Right lobe of liver (tissue), 6 donors: ENCODE results near the gene ZDHHC14. TPM values are rescaled to one million over a fixed set of nuclear protein-coding genes. Genes with fewer than 3 reads are reported as not detected.

ENCODE experiments used
- ATAC-seq, 4 donors: fragments of 200-7000 bp; cut with Tn5 transposase; one replicate each; pipeline ENCODE4 v1.9.1; 2020; ENCODE audit warnings: mild to moderate bottlenecking in 4 of 4, moderate library complexity in 4 of 4
- DNase-seq, 3 donors: peaks; one replicate each; pipeline ENCODE4 v3.0.0-alpha.2; 2020
- H3K27ac ChIP-seq, 3 donors: fragments of 200-600 bp; one replicate each; pipeline ENCODE4 v1.8.0; 2022
- H3K27me3 ChIP-seq, 2 donors: fragments of 200-600 bp; one replicate each; pipeline ENCODE4 v1.8.0; 2022
- H3K36me3 ChIP-seq, 4 donors: fragments of 200-600 bp; sonication (generic) in 1 of 4; one replicate each; pipeline versions ENCODE4 v1.5.1 to v1.8.0; 2017 to 2022; ENCODE audit warnings: control low read depth in 1 of 4
- H3K4me1 ChIP-seq, 4 donors: fragments of 200-600 bp; sonication (generic) in 1 of 4; one replicate each; pipeline versions ENCODE4 v1.5.1 to v1.8.0; 2017 to 2022; ENCODE audit warnings: control low read depth in 1 of 4
- H3K4me3 ChIP-seq, 3 donors: fragments of 200-600 bp; one replicate each; pipeline ENCODE4 v1.8.0; 2022
- H3K9me3 ChIP-seq, 4 donors: fragments of 200-600 bp; sonication (generic) in 1 of 4; one replicate each; pipeline versions ENCODE4 v1.5.1 to v1.8.0; 2017 to 2022; ENCODE audit warnings: control low read depth in 1 of 4
- CTCF ChIP-seq, 4 donors: fragments of 200-600 bp in 3 of 4; fragments of 450-650 bp in 1 of 4; IDR thresholded peaks; one replicate each; pipeline versions ENCODE4 v1.5.1 to v1.8.0; 2016 to 2022; ENCODE audit warnings: antibody characterized with exemption in 4 of 4, mild to moderate bottlenecking in 2 of 4
- POLR2A ChIP-seq: fragments of 450-650 bp; IDR thresholded peaks from one replicate; pipeline ENCODE4 v1.6.1; 2017; ENCODE audit warnings: antibody characterized with exemption, mild to moderate bottlenecking
- WGBS: methylation state at CpG from one replicate; pipeline ENCODE4 v1.1.6; 2018; ENCODE audit warnings: low coverage, low lambda C conversion rate; ENCODE audit not compliant: insufficient coverage; ENCODE audit errors: missing lambda C conversion rate; 5-methylcytosine and 5-hydroxymethylcytosine counted together
- intact Hi-C, 2 donors: fragments of 100-400 bp; cut with DNase I; formaldehyde crosslinking; loops; one replicate each; pipeline versions ENCODE4 v1.11.2 to v1.14.1; 2022
- total RNA-seq, 6 experiments: library from RNA; depleted of rRNA in 2 of 6; stranded (reverse); fragments of >200 nt in 2 of 6; fragmentation: NEBNext Ultra II Directional in 3 of 6; extraction: Animal tissue kit (Norgen Biotek cat#: 25700) in 3 of 6; gene quantifications; one replicate each; pipeline versions ENCODE4 v1.1.0 to v1.2.4, GENCODE V29; 2016 to 2023
- donor health status: DM: no; HTN: yes; CAD: no.
- donor health status: DM: no; HTN: no; CAD: no.
- donor health status: DM: no; HTN: no; CAD: no.
- donor health status: DM: no; HTN: yes; CAD: no.
- donor health status: DM: no; HTN: yes; CAD: no.

The ZDHHC14 gene
- total RNA-seq, 6 experiments from 2014 or later: 7.3 to 13.0 (median 10.3) TPM

DNA sequence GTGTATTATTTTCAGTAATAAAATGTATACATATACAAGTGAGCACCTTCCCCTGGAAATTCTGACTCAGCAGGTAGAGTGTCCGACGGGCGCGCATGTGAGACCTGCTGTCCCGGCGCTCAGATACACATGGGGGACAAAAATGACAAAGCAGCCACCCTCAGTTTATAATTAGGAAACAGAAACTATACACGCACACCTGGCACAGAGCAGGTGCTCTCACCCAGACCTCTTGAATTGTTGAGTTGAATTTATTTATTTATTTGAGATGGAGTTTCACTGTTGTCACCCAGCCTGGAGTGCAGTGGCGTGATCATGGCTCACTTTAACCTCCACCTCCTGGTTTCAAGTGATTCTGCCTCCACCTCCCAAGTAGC is 180.4 kb downstream of the ZDHHC14 start:
- DNase-seq: no peak
- no peak overlapping the region for H3K4me3 ChIP-seq
- no peaks in the 10 kb centered on the region for H3K9me3 ChIP-seq
- intact Hi-C loops: no loop called here
- peaks cover 0 to 32% (median 12%) of the 10 kb centered on the region in 4 donors for H3K4me1 ChIP-seq
- no peaks in the 10 kb centered on the region for H3K36me3 ChIP-seq
- WGBS: 100% methylated on average over 7 of the region's 8 CpGs
- H3K27ac ChIP-seq: no peak overlapping the region
- ATAC-seq: no peak
- no peaks in the 10 kb centered on the region for H3K27me3 ChIP-seq
- TF ChIP-seq CTCF (IDR thresholded peaks at IDR 0.05): no peak

DNA sequence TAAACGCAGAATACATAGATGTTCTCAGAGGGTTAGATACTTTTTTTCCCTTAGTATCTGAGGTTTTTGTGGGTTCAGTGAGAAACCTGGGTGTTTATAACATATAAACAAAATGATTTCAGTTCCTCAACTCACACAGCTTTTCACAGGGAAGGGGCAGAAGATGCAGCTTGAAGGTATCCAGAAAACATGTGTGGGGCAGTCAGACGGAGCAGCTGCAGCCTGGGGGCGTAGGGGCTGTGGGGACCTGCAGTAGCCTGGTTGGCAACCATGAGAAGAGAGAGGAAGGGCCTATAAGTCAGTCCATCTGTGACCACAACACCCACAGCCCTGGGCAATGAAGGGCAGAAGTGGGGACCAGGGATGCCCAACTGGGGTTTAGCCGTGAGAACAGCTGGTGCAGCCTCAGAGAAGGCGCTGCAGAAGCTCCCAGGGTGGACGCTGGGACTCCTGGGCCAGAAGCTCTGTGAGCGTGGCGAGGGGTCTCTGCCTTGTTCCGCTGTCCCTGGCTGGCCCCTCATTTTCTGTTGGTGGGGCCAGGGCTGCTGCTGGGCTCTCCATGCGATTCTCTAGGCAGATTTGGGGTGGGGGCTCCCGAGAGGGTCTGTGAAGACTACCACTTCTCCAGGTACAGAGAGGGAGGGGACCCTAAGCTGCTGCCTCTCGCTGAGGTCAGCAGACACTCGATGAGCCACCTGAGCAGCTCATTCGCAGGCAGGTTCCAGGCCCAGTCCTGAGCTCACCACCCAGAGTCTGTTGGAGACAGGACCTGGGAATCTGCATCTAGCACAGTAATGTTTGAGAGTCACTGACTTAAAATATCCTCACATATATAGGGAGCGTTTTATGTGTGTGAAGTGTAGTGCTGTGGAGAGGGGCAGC is 181.2 kb downstream of the ZDHHC14 start:
- no peak overlapping the region for H3K27ac ChIP-seq
- no peaks in the 10 kb centered on the region for H3K27me3 ChIP-seq
- intact Hi-C loops: no loop called here
- peaks cover 0 to 26% (median 8%) of the 10 kb centered on the region in 4 donors for H3K4me1 ChIP-seq
- no peak overlapping the region for H3K4me3 ChIP-seq
- H3K9me3 ChIP-seq: no peaks in the 10 kb centered on the region
- TF ChIP-seq CTCF (IDR thresholded peaks at IDR 0.05) (no peak), POLR2A (no peak)
- ATAC-seq: no peak
- no peak for DNase-seq
- H3K36me3 ChIP-seq: no peaks in the 10 kb centered on the region
- WGBS: 93% methylated on average over 6 of the region's 15 CpGs

GRCh38 chr6:157562997-157563396 is 182.0 kb downstream of the ZDHHC14 start:
- Histone ChIP-seq H3K4me1 (peaks cover 0 to 20% (median 4%) of the 10 kb centered on the region in 4 donors), H3K27ac (no peak overlapping the region), H3K27me3 (no peaks in the 10 kb centered on the region), H3K36me3 (no peaks in the 10 kb centered on the region), H3K4me3 (no peak overlapping the region), H3K9me3 (no peaks in the 10 kb centered on the region)
- DNase-seq (no peak), ATAC-seq (no peak)
- intact Hi-C loops: no loop called here
- TF ChIP-seq CTCF (IDR thresholded peaks at IDR 0.05) (no peak), POLR2A (no peak)
- no CpG with 5 or more reads among the region's 11 CpGs for WGBS

DNA sequence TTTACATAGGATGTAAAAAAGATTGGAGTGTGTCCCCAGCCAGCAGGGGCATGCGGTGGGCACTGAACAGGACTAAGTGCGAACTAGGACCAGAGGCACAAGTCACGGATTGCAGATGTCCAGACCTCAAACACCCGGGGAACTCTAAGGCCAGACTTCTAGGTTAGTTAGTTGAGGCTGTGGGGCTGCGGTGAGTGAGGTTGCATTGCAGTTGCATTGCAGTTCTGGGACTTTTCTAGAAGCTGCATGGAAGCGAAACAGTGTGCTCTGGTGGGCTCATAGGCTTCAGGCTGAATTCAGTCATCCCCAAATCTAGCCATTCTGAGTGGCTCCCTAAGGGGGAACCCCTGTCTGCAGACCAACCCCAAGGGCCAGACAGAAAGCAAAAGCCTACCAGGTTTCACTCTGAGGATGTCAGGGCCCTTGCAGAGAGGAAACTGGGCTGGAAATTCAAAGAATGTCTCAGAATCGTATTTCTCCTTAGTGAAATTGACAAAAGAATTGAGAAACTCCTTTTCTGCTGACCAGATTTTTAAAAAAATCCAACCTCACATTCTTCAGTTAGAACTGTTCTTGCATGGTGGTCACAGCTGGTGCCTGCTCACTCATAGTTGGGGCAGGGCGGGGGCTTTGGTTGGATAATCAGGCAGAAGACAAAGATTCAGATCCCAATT is 182.8 kb downstream of the ZDHHC14 start:
- intact Hi-C loops: no loop called here
- 66% methylated on average over 2 of the region's 8 CpGs for WGBS
- DNase-seq (no peak), ATAC-seq (no peak)
- H3K4me1 ChIP-seq: peaks cover 0 to 13% (median 2%) of the 10 kb centered on the region in 4 donors
- no peak overlapping the region for H3K4me3 ChIP-seq
- no peaks in the 10 kb centered on the region for H3K9me3 ChIP-seq
- H3K36me3 ChIP-seq: no peaks in the 10 kb centered on the region
- no peak for TF ChIP-seq CTCF (IDR thresholded peaks at IDR 0.05)
- no peak for TF ChIP-seq POLR2A
- H3K27me3 ChIP-seq: no peaks in the 10 kb centered on the region
- H3K27ac ChIP-seq: no peak overlapping the region
